22Rv1 (cell line): Measurements from ENCODE around the gene RPS6KA6.

Source experiments
- H3K27ac ChIP-seq: fragments of 450-650 bp; 2 replicates; pipeline ENCODE4 v1.5.1; 2017
- CTCF ChIP-seq: fragments of 450-650 bp; IDR thresholded peaks from 2 replicates; pipeline ENCODE4 v1.5.1; 2017; ENCODE audit warnings: mild to moderate bottlenecking
- ZFX ChIP-seq: fragments of 450-650 bp; IDR thresholded peaks from 2 replicates; pipeline ENCODE4 v1.6.1; 2017; ENCODE audit warnings: antibody characterized with exemption, borderline replicate concordance

The RPS6KA6 gene

DNA sequence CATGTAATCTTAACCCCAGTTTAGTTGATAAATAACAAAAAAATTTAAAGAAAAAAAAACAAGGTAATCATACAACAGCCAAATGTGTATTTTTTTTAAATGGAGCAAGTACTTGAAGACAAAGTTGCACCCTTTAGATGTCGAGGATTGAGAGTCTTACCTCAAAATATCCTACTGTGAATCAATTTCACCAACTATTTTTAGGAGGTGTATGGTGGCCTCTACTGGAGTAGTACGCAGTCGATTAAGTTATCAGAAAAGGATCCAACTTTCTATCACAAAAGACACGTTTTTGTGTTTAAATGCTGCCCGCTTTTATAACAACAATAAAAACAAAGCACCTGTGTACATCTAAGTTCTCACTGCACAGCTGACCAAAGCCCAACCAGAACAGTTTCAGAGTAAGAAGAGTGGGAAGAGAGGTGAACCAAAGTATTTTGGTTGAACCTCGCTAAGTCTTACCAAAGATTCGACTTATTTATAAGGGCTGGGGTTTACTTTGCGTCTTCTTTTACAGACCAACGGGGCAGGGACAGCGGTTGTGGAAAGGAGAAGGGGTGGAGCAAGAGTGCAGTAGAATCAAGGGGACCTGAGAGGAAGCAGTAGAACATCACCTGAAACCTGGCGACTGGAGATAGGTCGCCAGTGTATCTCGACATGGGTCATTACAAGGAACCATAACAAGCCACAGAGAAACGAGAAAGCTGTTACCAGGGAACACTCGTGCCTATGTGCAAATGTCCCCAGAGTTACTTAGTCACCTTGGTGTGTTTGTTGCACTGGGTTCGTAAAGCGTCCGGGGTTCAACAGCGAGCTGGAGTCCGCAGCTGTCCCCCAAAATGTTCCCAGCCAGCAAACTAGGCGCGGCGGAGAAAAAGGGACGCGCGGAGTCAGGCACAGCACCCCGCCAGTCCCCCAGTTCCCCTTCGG is 1.1 kb downstream of the RPS6KA6 start:
- peak overlapping the region; percentile 60 for H3K27ac ChIP-seq
- no peak for TF ChIP-seq CTCF
- no peak for TF ChIP-seq ZFX

GRCh38 chrX:84182516-84182915 is 5.5 kb downstream of the RPS6KA6 start:
- no peak for TF ChIP-seq CTCF
- TF ChIP-seq ZFX = no peak
- peak overlapping the region; percentile 64 for H3K27ac ChIP-seq

GRCh38 chrX:84175958-84176357 is 12.0 kb downstream of the RPS6KA6 start:
- peak overlapping the region; percentile 47 for H3K27ac ChIP-seq
- TF ChIP-seq CTCF (no peak), ZFX (no peak)

DNA sequence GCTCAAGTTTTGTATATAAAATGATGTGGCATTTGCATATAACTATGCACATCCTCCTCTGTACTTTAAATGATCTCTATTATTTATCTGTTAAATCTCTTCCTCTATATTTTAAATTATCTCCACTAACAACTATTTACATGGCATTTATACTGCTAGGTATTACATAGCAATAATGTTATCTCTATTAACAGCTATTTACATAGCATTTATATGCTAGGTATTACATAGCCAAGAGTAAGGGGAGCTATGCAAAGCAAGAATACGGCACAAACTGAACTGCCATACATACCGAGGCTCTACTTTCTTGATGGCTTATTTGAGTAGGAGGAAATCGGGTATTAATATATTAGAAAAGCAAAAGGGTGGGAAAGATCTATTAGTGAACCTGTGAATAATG is 12.7 kb downstream of the RPS6KA6 start:
- peak overlapping the region; percentile 47 for H3K27ac ChIP-seq

GRCh38 chrX:84174348-84174747 is 13.7 kb downstream of the RPS6KA6 start:
- no peak overlapping the region; the same call in 1 of the 2 replicates for H3K27ac ChIP-seq
- TF ChIP-seq CTCF = no peak

More for the DNA sequence above, 12.7 kb downstream of the RPS6KA6 start:
- TF ChIP-seq ZFX (no peak), CTCF (no peak)

GRCh38 chrX:84170931-84171330 is 17.1 kb downstream of the RPS6KA6 start:
- H3K27ac ChIP-seq = no peak overlapping the region
- TF ChIP-seq CTCF = no peak
- no peak for TF ChIP-seq ZFX

- no peak overlapping the region for H3K27ac ChIP-seq
- TF ChIP-seq CTCF (no peak), ZFX (no peak)
Observed at GRCh38 chrX:84168574-84168973, 19.4 kb downstream of the RPS6KA6 start.
